GM21717 (cell line): Measurements from ENCODE around the gene WASL.

Experiments
- ATAC-seq: cut with Tn5 transposase; IDR thresholded peaks from one replicate; pipeline ENCODE4 v1.9.1; 2021; ENCODE audit warnings: mild to moderate bottlenecking, moderate library complexity; ENCODE audit not compliant: unreplicated experiment

WASL gene

GRCh38 chr7:123662755-123663154, 86.0 kb downstream of the WASL start:
- ATAC-seq = no peak

GRCh38 chr7:123662293-123662692, 86.5 kb downstream of the WASL start:
- no peak for ATAC-seq

- ATAC-seq = no peak
These were observed 87.0 kb downstream of the WASL start for GRCh38 chr7:123661765-123662164.

- ATAC-seq = no peak
These were observed 88.1 kb downstream of the WASL start for GRCh38 chr7:123660514-123661354.

- ATAC-seq = no peak
These were observed 90.8 kb downstream of the WASL start for GRCh38 chr7:123658023-123658422.

- ATAC-seq = no peak
These were observed 91.5 kb downstream of the WASL start for GRCh38 chr7:123657304-123657685.

GRCh38 chr7:123656544-123657303, 92.1 kb downstream of the WASL start:
- ATAC-seq = no peak

GRCh38 chr7:123655614-123656013, 93.2 kb downstream of the WASL start, which contains the start of gene LMOD2:
TSS of gene LMOD2 (plus strand) at chr7:123655866. CDS start at chr7:123655964, 98 bp downstream.
- no peak for ATAC-seq

GRCh38 chr7:123653162-123653561, 95.6 kb downstream of the WASL start:
- no peak for ATAC-seq

- ATAC-seq = no peak
These were observed 96.4 kb downstream of the WASL start for GRCh38 chr7:123652406-123652805.

GRCh38 chr7:123650595-123650994, 98.2 kb downstream of the WASL start:
- no peak for ATAC-seq

GRCh38 chr7:123649964-123650363, 98.8 kb downstream of the WASL start:
- no peak for ATAC-seq

GRCh38 chr7:123647106-123647730, 101.6 kb downstream of the WASL start:
- no peak for ATAC-seq

- ATAC-seq = no peak
These were observed 103.3 kb downstream of the WASL start for GRCh38 chr7:123645516-123645915.

- ATAC-seq = no peak
These were observed 105.0 kb downstream of the WASL start for GRCh38 chr7:123643495-123644441.

GRCh38 chr7:123641901-123642300, 106.9 kb downstream of the WASL start:
- ATAC-seq = no peak

- no peak for ATAC-seq
These were observed 108.2 kb downstream of the WASL start for GRCh38 chr7:123640583-123640982.

- ATAC-seq = no peak
These were observed 109.2 kb downstream of the WASL start for GRCh38 chr7:123639631-123640030.

- no peak for ATAC-seq
These were observed 110.9 kb downstream of the WASL start for GRCh38 chr7:123637878-123638277.

- ATAC-seq = no peak
These were observed 111.6 kb downstream of the WASL start for GRCh38 chr7:123637203-123637602.
